Measurements from ENCODE around the gene TMEM253.

- no peak for TF ChIP-seq ELF4 (IDR thresholded peaks at IDR 0.05)
- TF ChIP-seq FOXK2 (IDR thresholded peaks at IDR 0.05) = no peak
- no peak for TF ChIP-seq FOXM1 (IDR thresholded peaks at IDR 0.05; ENCODE audit: borderline replicate concordance)
- TF ChIP-seq TARDBP (IDR thresholded peaks at IDR 0.05) = no peak
- no peak for TF ChIP-seq ZNF384 (IDR thresholded peaks at IDR 0.05)
- TF ChIP-seq SP1 (IDR thresholded peaks at IDR 0.05) = no peak
- no peak for TF ChIP-seq BHLHE40 (IDR thresholded peaks at IDR 0.05; ENCODE audit: borderline replicate concordance)
Observed at GRCh38 chr14:21072781-21073339, 28.0 kb upstream of the TMEM253 start.

Data from HEK293T (cell line).